SK-N-SH treated with all-trans-retinoic acid at 6 μM for 48 hours (cell line): ENCODE data around the gene PXK.

Experiments
- ARNTL ChIP-seq: fragments of 450-650 bp; formaldehyde crosslinking; IDR thresholded peaks from 2 replicates; pipeline ENCODE4 v1.5.0; 2020; ENCODE audit warnings: low read depth, mild to moderate bottlenecking, moderate library complexity, borderline replicate concordance
- BACH2 ChIP-seq: fragments of 250-450 bp; sonication (Bioruptor Pico); IDR thresholded peaks from 2 replicates; pipeline ENCODE4 v1.9.0; 2021; ENCODE audit warnings: mild to moderate bottlenecking, borderline replicate concordance
- CSDC2 ChIP-seq: fragments of 250-450 bp; sonication (Bioruptor Pico); IDR thresholded peaks from 2 replicates; pipeline ENCODE4 v1.5.0; 2020; ENCODE audit warnings: mild to moderate bottlenecking, moderate library complexity
- ESRRG ChIP-seq: fragments of 250-450 bp; sonication (Bioruptor Pico); IDR thresholded peaks from 2 replicates; pipeline ENCODE4 v1.6.1; 2021; ENCODE audit warnings: mild to moderate bottlenecking
- OSR1 ChIP-seq: fragments of 250-450 bp; sonication (Bioruptor Pico); IDR thresholded peaks from 2 replicates; pipeline ENCODE4 v1.8.0; 2022; ENCODE audit warnings: moderate library complexity, mild to moderate bottlenecking, inconsistent platforms
- RARB ChIP-seq: fragments of 250-450 bp; sonication (Bioruptor Pico); IDR thresholded peaks from 2 replicates; pipeline ENCODE4 v1.8.0; 2021; ENCODE audit warnings: mild to moderate bottlenecking, moderate library complexity
- SNAI2 ChIP-seq: fragments of 250-450 bp; sonication (Bioruptor Pico); IDR thresholded peaks from 2 replicates; pipeline ENCODE4 v1.5.0; 2020; ENCODE audit warnings: mild to moderate bottlenecking, moderate library complexity
- ZFP30 ChIP-seq: fragments of 450-650 bp; formaldehyde crosslinking; IDR thresholded peaks from 2 replicates; pipeline ENCODE4 v1.5.0; 2022; ENCODE audit warnings: mild to moderate bottlenecking, moderate library complexity
- ZNF70 ChIP-seq: fragments of 450-650 bp; formaldehyde crosslinking; IDR thresholded peaks from 2 replicates; pipeline ENCODE4 v1.5.0; 2020; ENCODE audit warnings: mild to moderate bottlenecking, moderate library complexity
- ZNF8 ChIP-seq: fragments of 450-650 bp; formaldehyde crosslinking; IDR thresholded peaks from 2 replicates; pipeline ENCODE4 v1.5.0; 2020; ENCODE audit warnings: mild to moderate bottlenecking, moderate library complexity
- TF ChIP-seq, protein P1 (sequence below): fragments of 250-450 bp; sonication (Bioruptor Pico); IDR thresholded peaks from 2 replicates; pipeline ENCODE4 v1.5.1; 2020; ENCODE audit warnings: low read depth, mild to moderate bottlenecking, moderate library complexity
- TF ChIP-seq, protein P2 (sequence below): fragments of 250-450 bp; sonication (Bioruptor Pico); IDR thresholded peaks from 2 replicates; pipeline ENCODE4 v1.8.0; 2020; ENCODE audit warnings: mild to moderate bottlenecking, moderate library complexity, borderline replicate concordance

DNA sequence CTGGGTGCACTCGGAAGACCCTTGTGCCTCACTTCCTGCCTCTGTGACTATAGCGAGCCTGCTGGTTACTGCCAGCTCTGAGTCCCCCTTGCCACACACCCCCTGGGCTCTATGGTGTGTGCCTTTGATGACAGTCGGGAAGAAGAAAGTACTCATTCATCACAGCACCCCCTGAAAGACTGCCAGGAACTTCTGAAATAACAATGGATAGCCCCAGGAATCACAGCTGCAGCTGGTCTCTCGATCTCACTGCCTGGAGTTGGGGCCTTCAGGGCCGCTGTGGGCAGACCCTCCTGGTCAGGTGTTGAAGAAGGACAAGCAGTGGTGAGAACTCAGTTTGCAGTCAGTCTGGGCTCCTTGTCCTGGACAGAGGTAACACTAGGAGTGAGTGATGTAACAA lies 36.4 kb upstream of the PXK start:
- TF ChIP-seq OSR1, result no peak
- TF ChIP-seq, protein P1, sequence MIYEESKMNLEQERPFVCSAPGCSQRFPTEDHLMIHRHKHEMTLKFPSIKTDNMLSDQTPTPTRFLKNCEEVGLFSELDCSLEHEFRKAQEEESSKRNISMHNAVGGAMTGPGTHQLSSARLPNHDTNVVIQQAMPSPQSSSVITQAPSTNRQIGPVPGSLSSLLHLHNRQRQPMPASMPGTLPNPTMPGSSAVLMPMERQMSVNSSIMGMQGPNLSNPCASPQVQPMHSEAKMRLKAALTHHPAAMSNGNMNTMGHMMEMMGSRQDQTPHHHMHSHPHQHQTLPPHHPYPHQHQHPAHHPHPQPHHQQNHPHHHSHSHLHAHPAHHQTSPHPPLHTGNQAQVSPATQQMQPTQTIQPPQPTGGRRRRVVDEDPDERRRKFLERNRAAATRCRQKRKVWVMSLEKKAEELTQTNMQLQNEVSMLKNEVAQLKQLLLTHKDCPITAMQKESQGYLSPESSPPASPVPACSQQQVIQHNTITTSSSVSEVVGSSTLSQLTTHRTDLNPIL (CRISPR knock-in tag), result no peak
- no peak for TF ChIP-seq ZNF70 (CRISPR knock-in tag)
- TF ChIP-seq, protein P2, sequence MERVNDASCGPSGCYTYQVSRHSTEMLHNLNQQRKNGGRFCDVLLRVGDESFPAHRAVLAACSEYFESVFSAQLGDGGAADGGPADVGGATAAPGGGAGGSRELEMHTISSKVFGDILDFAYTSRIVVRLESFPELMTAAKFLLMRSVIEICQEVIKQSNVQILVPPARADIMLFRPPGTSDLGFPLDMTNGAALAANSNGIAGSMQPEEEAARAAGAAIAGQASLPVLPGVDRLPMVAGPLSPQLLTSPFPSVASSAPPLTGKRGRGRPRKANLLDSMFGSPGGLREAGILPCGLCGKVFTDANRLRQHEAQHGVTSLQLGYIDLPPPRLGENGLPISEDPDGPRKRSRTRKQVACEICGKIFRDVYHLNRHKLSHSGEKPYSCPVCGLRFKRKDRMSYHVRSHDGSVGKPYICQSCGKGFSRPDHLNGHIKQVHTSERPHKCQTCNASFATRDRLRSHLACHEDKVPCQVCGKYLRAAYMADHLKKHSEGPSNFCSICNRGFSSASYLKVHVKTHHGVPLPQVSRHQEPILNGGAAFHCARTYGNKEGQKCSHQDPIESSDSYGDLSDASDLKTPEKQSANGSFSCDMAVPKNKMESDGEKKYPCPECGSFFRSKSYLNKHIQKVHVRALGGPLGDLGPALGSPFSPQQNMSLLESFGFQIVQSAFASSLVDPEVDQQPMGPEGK (CRISPR knock-in tag), result no peak
- TF ChIP-seq ZFP30, result no peak
- TF ChIP-seq SNAI2, result no peak
- TF ChIP-seq ESRRG (CRISPR knock-in tag), result no peak
- TF ChIP-seq BACH2 (CRISPR knock-in tag), result no peak
- TF ChIP-seq CSDC2 (CRISPR knock-in tag), result no peak
- TF ChIP-seq ARNTL, result no peak
- TF ChIP-seq RARB, result no peak
- no peak for TF ChIP-seq ZNF8 (CRISPR knock-in tag)
